ENCODE measurements around the gene TMPRSS13.
"Not testable (repeated sequence)": the region's sequence is repeated elsewhere in the genome, so short reads cannot be mapped to it uniquely, and the experiment has no call there.

Gene TMPRSS13

DNA sequence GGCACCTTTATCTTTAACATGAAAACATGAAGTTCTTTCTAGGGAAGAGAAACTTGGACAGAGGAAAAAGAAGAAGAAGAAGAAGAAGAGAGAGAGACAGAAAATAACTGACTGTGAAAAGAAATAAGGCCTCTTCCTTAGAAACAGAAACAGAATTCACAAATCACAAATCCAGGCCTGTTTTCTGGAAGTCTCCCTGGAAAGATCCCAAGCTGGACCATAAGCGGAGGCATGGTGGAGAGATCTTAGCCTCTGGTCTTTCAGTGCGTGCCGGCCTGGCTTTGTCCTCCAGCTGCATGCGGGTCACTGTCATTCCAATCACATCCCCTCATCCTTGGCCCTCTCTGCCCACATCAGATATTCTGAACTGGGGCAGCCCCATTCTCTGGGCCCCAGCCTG is 59.6 kb downstream of the TMPRSS13 start:
- DNase-seq, result no peak

DNA sequence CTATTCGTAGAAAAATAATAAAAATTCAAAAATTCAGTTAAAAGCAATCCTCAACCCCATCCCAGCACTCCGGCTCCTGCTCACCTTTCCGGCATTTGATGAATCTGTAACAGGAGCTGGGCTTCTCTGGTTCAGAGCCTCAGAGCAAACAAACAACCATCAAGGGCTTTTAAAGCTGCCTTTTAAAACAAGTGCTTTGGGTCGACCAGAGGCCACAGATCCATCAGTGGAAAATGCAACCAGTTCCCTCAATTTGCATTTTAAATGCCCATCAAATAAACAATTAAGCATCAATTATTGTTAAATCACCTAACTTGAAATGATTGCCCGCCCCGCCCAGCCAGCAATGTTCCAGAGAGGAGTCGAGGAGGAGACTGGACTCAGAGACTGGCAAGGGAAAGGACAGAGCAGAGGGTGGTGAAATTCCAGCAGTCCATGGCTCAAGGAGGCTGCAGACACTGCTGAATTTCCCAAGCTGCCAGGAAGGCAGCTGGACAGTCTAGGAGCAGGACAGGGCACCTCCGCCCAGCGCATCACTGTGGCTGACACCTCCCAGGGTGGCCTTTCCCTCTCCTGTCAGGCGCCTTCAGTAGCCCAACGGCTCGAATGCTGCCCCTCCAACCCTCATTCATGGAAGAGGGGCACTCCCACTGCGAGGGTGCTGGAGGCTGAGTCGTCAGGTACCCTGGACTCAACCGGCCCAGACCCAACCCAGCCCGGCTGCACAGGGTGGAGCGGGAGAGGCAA is 60.2 kb downstream of the TMPRSS13 start:
- DNase-seq, result no peak

DNA sequence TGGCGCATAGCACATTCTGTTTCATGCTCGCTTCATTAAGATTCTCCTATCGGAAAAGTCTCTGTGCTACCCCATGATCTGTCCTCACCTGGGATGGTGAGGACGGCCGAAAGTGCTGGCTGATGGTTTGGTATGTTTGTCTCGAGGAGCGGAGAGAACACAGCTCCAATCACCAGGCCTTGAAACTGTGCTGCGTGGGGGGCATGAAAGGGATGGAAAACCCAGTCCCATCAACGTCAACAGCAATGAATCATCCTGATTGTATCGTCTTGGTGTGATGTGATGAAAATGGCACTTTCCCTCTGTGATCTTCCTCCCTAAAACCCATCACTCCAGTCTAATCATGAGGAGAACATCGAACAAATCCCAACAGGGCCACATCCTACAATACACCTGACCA is 61.1 kb downstream of the TMPRSS13 start:
- no peak for DNase-seq

DNA sequence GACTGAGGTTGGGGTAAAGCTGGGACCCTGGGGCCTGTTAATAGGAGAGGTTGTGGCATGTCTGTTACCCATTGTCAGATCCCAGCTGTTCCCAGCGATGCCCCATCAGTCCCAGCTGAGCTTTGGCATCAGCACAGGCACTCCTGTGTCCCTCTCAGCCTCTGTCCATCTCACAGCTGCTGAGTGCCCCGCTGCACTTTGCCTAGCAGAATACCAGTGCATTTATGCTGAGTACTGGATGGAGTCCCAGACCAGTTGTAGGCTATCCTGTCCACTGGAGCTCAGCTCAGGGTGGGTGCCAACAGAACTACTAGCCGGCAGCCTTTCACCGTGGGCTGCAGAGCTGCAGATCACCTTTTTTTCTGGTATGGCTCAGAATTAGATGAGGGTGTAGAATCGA is 62.7 kb downstream of the TMPRSS13 start:
- no peak for DNase-seq

DNA sequence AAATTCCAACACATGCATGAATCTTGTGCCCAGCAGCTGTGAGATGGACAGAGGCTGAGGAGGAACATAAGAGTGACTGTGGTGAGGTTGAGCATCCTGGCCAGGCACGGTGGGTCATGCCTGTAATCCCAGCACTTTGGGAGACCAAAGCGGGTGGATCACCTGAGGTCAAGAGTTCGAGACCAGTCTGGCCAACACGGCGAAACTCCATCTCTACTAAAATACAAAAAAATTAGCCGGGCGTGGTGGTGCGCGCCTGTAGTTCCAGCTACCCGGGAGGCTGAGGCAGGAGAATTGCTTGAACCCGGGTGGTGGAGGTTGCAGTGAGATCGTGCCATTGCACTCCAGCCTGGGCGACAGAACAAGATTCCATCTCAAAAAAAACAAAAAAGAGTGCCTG is 63.7 kb downstream of the TMPRSS13 start:
- DNase-seq, result not testable (repeated sequence)

DNA sequence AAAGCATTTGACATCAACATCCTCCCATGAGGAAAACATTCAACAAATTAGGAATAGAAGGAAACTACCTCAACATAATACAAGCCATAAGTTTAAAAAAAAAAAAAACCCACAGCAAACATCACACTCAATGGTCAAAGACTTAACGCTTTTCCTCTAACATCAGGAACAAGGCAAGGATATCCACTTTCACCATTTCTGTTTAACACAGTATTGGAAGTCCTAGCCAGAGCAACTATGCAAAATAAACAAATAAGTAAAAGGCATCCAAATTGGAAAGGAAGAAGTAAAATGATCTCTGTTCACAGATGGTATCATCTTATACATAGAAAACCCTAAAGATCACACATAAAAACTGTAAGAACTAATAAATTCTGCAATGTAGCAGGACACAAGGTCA is 65.8 kb downstream of the TMPRSS13 start:
- DNase-seq, result no peak

DNA sequence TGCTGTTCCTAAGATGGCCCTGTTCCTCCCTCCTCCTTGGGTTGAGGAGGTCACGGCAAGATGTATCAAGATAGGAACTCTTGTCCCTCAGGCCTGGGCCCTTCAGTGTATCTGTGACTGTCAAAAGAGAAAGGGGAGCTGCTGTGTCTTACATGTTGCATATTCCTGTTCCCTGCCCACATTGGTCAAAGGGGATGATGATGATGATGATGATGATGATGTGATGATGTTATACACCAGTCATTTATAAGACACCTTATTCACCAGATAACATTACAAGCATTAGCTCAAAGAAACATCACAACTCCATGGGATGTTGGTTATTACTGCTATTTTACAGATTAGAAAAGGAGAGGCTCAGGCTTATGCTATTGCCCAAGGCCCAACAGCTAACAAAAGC is 66.4 kb downstream of the TMPRSS13 start:
- no peak for DNase-seq

DNA sequence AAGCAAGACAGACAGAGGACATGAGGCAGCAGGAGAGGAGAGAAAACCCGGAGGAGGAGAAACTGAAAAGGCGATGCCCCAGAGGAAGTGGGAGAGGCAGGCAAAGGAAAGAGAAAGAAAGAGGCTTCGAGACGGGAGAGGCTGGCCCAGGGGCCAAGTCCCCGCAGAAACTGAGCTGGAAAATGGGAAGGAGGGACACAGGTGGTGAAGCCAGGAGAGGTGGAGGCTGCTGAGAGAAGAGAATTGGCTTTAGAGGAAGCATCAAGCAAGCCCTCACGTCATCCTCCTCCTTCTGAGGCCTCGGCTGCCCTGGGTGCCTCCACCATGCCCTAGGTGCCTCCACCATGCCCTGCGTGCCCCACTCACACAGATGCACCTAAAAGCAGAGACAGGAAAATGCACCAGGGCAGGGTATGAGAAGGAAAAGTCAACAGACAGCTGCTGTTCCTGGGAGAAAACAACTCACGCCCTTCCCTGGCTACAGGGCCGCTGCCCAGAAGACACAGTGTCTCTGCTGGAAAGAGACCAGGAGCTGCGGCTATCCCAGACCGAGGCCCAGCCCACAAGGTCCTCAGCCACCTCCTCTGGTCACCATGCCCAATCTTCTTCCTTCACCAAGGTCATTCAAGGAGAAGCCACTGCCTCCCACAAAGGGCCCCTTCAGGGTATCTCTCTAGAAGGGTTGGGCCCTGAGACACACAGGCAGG is 67.0 kb downstream of the TMPRSS13 start:
- no peak for DNase-seq

DNA sequence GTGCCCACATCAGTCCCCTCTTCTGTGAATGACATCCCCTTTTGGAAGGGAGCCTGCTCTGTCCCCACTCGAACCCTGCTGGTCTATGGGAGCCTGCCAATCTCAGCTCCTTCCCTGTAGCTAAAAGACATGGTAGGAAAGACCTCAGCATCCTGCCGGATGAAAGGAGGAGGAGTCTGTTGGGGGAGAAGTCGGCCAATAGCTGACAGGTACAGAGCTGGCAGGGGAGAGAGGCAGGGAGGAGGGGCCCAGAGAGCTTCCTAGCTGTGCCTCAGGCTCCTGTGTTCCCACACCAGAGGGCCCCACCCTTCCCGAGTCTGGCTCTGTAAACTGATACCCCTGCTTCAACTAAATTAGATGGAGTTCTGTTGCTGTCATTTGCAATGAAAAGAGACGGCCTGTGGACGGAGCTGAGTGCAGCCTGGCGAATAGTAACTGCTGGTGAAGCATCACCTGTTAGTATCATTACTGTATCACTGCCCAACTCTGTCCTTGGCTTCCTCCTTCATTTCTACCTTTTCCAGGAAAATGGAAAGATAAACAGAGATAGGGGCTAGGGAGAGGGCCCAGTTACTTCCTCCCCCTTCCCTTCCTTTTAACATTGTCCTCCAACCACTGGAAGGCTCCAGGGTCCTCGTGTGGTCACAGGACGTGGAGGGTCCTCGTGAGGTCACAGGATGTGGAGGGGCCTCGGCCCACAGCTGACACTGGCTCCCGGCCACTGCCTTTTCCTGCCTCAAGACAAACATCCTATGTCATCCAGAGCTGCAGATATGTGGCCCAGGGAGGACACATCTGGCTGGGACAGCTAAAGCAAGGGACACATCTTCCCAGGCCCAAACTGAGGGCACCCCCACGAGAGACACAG is 67.8 kb downstream of the TMPRSS13 start:
- DNase-seq, result no peak

DNA sequence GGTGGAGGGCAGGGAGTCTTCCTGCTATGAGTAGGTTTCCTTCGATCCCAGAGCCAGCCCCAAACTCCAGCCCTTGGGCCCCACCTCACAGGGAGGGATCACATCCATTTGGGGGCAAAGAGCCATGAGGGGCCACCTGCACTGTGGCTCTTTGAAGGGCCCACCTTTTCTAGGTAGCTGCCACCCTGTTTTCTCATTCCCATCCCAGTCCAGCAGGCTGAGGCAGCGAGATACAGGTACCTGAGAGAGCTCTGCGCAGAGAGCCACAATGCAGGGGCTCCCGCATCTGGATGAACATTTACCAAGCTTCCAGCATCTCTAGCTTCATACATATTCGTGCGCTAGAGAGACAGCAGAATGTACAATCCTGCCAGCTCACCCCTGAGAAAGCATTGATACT is 69.1 kb downstream of the TMPRSS13 start:
- no peak for DNase-seq

DNA sequence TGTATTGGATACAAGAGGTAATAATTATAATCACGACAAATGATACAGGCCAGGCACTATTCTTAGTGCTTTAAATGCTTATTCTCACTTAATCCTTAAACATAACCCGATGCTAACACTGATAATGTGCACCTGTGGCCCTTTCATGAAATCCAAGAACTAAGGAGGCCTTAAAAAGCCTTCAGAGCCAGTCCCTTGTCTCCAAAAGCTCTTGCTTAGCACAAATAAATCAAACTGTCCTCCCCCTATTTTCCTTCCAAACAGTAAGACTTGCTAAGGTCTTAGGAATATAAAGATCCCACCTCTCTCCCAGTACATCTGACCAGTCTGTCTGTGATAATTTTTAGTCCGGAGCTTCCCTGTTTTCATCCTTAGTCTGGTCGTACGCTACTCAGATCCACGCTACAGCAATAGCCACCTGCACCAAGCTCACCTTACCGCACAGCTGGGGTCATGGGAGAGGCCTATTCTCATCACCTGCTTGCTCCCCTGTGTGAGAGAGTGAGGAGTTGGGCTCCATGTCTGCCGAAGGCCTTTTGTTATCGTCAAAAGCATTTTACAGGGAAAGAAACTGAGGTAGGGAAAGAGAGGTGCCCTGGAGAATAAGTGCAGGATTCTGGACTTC is 69.6 kb downstream of the TMPRSS13 start:
- DNase-seq, result no peak

DNA sequence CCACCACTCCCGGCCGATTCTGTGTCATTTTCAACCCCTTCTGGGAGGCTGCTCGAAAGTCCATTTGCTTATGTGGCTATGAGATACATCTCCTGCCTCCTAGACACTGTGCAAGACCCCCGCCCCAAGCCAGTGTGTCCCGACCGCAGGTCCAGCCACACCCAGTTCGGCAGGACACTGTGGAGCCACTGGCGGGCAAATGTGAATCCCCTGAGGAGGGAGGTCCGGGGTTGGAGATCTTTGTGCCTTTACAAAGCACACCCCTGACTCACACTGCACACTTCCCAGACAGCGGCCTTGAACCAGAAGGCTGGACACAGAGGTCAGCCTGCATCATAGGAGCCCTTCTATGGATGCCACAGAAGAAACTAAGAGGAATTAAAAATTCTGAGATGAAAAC is 70.1 kb downstream of the TMPRSS13 start:
- DNase-seq, result no peak

DNA sequence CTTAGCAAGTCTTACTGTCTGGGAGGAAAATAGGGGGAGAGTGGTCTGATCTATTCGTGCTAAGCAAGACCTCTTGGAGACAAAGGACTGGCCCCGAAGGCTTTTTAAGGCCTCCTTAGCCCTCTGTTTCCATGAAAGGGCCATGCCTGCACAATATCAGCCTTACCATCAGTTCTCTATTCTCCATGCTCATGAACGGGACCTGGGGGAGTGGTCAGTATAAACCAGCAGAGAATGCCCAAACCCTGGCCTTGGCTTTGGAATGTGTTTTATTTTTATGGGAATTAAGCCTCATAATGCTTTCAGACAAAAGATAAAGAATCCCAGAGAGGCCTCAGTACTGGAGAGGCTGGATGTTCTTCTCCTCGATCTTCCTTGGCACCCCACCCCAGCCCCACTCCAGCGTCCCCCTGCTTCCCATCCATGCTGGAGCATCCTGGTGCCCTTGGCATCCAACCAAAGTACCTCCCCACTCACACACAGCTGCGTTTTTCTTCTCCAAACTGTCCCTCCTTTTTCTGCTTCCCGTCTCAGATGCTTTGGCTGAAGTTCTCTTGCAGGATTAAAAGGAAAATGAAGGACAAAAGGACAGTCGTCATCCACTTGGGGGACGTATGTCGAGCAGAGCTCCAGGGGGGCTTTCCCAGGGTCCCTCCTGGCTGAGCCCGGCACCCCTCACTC is 71.3 kb downstream of the TMPRSS13 start:
- no peak for DNase-seq

DNA sequence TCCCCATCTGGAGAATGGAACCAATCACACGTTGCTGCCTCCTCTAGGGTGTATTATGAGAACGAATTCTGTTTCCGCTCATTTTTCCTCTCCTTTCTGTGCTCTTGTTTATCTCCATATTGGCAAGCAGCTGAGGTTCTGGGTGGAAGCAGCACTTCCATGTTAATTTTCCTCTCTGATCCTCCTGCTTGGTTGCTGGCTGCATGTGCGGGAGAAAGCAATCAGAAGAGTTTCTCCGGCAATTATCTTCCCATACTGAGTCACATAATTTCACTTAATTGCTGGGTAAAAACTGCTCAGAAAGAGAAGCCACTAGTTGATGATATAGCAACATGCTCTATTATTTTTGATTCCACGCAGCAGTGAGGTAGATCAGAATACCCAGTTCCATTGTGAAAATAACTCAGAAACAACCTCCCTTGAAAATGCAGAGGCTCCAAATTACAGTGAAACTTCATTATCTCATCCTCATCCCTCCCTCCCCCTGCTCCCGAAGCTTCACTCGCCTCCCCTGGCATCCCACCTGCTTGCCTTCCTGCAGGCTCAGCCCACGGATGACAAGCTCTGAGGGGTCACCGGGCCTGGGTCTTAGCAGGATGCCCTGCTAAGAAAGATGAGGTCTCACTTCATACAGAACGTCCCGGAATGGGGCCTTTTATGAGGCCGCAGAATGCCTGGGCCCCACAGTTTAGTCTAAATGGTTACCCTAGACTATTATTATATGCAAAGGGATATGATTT is 73.1 kb downstream of the TMPRSS13 start:
- DNase-seq, result no peak

DNA sequence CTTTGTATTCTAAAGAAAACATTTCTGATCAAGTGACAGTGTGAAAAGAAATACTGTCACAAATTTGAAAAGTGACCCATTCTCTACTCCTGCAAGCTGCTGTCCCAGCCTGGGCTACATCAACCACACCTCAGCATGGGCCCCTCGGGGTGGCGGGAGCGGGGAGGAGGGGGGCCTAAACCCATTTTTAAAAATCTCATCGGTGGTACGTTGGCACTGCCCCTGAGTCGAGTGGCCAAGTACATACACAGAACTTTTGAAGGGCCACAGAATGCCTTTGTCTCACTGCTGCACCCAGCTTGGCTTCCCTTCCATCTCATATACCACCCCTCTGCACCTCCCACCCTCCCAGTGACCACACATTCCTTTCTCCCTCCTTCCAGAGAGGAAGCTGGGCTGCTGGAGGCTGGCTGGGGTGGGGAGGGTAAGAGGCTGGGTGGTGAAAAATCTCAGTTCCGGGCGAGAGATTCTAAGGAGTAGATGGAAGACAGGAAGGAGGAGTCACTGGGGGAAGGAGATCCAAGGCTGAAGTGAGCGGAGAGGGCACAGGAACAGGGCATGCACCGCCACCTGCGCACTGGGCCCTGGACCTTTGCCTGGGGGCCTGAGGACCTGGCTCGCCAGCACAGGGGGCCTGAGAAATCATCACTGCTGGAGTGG is 73.9 kb downstream of the TMPRSS13 start:
- no peak for DNase-seq

DNA sequence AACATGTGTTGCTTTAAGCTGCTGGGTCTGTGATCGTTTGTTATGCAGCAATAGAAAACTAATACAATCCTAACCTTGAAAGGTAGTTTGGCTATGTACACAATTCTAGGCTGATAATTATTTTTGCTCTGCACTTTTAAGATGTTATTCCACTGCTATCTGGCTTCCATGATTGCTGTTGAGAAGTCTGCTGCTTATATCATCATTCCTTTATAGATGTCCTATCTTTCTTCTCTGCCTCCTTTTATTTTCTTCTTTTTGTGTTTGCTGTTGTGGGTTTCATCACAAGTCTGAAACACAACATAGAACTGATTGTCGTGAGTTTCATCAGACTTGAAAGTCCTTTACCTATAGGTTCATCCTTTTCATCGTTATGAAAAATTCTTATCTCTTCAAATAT is 76.9 kb downstream of the TMPRSS13 start:
- DNase-seq, result no peak

DNA sequence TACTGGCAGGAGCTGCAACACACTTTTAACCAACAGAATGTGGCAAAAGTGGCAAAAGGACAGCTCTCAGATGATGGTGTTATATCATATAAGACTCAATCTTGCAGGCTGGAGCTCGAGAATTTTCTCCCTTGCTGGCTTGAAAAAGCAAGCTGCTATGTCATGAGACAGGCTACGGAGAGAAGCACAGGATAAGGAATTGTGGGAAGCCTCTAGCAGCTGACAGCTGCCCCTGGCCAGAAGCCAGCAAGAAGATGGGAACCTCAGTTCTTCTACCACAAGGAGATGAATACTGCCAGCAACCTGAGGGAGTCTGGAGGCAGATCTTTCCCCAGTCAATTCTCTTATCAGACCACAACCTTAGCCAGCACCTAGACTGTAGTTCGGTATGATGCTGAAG is 77.3 kb downstream of the TMPRSS13 start:
- no peak for DNase-seq

DNA sequence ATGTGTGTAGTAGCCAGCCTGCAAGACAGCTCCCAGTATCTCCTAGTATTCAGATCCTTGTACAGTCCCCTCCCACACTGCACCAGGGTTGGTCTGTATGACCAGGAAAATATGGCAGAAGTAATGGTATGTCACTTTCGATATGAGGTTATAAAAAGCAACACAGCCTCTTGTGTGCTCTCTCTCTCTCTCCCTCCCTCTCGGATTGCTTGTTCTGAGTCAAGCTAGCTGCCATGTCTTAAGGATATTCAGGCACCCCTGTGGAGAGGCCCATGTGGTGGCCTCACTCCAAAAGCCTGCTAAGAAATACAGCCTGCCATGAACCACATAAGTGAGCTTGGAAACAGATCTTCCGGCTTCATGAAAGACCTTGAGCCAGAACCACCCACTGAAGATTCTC is 78.1 kb downstream of the TMPRSS13 start:
- DNase-seq, result no peak
